GM21447 (cell line): Measurements from ENCODE around the gene TMEM200B.
"Not testable (repeated sequence)": the region's sequence is repeated elsewhere in the genome, so short reads cannot be mapped to it uniquely, and the experiment has no call there.

Source experiments
- ATAC-seq: cut with Tn5 transposase; IDR thresholded peaks from one replicate; pipeline ENCODE4 v1.9.1; 2021; ENCODE audit not compliant: unreplicated experiment

TMEM200B gene

DNA sequence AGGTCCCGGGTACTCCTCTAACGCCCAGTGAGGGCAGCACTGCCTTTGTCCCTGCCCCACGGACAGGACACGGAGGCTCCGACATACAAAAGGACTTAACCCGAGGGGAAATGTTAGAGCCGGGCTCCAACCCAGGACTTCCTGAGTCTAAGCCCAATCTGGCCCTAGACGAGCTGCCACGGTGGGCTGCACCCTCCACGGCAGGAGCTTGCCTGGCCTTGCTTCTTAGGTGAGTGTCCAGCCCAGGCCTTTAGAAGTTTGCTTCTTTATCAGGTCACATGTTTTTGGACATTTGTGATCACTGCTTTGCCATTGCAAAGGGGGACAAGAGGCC is 11.0 kb upstream of the TMEM200B start:
- no peak for ATAC-seq

DNA sequence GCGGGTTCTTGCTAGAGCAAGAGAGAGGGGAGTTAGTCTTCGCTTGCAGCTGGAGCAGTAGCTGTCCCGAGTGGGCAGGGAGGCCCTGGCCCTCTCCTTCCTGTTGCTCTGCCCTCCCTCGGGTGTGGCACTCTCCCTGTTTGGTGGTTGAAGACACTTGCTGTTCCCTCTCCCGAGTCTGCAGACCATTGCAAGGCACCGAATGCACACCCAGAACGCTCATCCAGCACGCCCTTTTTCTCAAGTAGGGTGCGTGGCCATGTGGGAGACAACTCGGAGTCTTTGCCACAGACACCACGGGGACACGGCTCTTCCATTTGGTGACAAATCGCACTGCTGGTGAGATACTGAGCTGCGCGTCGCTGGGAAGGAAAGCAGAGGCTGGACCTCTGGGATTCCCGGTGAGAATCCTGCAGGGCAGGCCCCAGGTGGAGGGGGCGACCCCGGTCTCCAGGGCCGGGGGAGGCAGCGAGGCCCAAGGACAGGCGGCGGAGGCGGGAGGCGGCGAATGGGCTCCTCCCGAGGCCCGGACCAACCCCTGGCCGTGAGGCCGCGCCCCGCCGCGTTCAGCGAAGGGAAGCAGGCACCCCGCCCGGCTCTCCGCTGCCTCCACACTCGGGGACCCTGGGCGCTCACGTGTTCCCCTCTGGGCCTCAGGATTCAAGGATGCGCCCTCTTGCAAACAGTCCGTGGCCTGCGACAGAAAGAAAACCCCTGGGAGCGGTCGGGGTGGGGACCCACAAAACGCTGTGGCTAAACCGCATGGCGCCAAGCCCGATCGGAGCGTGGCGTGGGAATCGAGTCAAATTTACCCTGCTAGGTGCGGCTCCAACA is 10.4 kb upstream of the TMEM200B start:
- ATAC-seq = no peak

DNA sequence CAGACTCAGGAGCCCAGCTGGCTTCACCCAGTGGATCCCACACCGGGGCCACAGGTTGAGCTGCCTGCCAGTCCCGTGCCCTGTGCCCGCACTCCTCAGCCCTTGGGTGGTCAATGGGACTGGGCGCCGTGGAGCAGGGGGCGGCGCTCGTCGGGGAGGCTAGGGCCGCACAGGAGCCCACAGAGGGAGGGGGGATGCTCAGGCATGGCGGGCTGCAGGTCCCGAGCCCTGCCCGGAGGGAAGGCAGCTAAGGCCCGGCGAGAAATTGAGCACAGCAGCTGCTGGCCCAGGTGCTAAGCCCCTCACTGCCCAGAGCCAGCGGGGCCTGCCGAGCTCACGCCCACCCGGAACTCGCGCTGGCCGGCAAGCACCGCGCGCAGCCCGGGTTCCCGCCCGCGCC is 7.4 kb upstream of the TMEM200B start:
- ATAC-seq = not testable (repeated sequence)

DNA sequence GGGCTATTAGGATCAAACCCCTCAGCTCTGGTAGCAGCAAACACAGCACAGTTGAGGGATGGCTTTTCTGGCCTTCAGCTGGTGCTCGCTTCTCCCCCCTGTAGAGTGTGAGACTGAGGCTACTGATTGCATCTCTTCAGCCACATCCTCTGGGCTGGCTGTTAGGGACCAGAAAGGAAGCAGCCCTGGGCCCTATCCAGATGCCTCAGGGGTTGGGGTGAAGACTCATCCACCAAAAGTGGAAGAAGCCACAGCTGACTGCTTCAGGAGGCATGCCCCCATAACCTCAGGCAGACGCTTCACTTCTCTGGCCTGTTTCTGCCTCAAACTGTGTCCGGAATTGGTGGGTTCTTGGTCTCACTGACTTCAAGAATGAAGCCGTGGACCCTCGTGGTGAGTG is 6.2 kb upstream of the TMEM200B start:
- no peak for ATAC-seq

DNA sequence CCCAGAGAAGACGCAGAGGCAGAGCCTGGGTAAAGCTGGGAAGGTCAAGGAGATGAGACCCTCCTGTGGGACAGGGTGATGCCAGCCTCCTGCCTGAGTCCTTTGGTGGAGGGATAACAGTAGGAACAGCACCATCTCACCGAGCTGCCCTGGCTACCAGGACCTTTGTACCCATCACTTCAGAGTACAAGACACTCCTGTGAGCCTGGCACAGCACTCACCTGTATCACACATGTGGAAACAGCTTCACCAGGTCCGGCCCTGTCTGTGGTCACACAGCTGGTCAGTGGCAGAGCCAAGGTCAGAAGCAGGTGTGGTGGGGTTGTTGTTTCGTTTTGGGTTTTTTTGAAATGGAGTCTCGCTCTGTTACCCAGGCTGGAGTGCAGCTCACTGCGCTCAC is 5.0 kb upstream of the TMEM200B start:
- no peak for ATAC-seq

DNA sequence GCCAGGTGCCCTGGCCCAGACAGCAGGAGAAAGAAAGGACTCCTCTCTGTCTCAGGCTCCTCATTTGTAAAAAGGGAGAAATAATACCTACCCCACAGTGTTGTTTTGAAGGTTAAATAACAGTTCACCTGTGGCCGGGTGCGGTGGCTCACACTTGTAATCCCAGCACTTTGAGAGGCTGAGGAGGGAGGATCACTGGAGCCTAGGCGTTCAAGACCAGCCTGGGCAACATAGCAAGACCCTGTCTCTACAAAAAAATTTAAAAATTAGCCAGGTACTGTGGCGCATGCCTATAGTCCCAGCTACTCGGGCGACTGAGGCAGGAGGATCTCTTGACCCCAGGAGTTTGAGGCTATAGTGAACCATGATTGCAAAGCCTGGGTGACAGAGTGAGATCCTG is 2.5 kb upstream of the TMEM200B start:
- ATAC-seq = no peak

DNA sequence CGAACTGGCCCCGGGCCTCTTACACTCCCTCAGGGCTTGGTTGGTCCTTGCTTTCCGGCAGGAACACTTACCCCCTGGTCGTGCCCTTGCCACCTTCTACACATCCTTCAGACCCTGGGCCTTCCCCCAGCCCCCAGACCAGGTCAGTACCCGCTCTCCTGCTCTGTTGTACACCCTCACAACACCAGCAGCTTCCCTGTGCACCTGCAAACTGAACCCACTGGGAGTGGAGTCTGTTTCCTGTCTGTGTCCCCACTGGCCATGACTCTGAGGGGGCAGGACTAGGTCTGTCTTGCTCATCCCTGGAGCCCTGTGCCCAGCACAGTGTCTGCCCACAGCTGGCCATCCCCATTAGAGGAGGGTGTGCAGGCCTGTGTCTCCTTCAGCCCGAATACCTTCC is 2.1 kb upstream of the TMEM200B start:
- no peak for ATAC-seq

DNA sequence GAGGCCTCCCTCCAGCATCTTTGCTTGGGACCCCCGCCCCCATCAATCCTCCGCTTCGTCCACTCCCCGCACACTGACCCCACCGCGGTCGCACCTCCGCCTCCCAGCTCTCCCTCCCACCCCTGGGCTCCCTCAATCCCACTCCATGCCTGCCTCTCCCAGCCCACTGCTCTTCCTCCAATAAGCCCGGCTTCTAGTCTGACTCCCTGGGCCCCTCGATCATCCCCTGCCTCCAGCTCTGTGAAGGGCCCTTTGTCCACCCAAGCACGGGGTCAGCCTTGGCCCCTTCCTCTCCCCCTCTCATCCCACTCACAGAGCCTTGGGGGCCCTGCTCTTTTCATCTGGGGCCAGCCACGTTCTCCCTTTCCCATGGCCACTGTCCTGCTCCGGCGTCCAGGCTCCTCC is 1.5 kb upstream of the TMEM200B start:
- no peak for ATAC-seq

DNA sequence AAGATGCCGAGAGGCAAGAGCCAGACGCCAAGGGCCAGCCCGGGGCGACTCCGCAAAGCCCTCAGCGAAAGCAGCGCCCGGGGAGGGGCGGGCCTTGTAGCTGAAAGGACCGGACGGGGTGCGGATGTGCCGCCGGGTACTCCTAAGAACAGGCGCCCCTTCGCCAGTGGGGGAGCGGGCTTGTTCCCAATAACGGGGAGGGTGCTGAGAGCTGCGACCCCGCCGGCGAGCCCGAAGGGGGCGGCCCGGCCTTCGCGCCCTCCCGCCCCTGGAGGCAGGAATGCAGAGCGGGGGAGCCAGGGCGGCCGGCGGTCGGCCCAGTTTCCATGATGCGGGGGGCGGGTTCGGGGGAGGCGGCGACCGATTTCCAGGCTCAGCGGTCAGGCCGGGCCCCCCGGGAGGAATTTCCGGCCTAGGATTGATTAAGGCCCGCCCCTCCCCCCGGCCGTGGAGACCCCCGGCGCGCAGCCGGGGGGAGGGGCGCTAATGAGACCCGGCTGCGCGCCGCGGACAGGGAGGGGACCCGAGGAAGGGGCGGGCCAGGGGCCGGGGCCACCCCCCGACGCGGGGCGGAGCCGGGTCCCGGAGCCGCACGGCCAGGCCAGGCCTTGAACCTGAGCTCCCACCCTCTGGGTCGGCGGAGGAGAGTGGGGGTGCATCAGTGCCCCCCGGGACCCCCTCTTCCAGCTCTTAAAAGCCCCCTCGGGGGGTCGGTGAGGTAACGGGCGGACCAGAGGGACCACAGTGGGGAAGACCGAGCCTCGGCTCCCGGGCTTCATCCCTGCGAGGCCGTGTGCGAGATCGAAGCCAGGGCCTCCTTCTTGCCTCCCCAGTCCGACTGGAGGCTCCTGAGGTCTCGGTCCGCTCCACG is 898 bp upstream of the TMEM200B start:
- no peak for ATAC-seq

DNA sequence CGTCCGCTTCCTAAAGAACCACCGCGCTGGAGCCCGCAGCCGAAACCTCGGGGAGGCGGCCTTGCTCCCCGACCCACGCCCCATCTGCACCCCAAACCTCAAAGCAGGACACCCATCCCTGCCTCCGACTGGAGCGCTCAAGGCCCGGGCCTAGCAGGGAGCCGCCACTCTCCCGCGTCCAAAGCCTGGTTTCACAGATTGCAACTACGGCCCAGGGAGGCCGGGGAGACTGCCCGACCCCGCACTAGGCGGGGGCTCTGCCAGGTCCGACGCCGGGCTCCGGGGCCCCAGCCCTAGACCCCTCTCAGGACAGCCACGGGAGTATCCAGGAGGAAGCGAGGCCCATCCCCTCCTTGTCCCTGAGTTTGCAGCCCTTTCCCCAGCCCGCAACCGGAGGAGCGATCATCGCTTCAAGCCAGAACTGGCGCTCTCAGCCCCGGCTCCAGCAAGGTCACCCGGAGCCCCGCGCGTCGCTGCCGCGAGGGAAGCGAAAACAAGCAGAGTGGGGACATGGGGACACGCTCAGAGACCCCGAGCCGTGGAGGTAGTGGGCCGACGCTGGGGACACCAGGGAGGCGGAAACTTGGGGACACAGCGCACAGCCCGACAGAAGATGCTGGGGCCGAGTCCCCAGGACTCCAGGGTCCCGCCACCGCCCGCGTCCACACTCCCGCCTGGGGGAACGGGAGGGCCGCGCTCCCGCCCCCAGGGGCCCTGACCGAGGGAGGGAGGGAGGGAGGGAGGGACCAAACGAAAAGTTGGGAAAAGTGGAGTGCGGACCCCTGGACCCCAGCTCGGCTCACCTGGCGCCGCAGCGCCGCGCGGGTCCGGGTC is 433 bp downstream of the TMEM200B start:
- no peak for ATAC-seq

DNA sequence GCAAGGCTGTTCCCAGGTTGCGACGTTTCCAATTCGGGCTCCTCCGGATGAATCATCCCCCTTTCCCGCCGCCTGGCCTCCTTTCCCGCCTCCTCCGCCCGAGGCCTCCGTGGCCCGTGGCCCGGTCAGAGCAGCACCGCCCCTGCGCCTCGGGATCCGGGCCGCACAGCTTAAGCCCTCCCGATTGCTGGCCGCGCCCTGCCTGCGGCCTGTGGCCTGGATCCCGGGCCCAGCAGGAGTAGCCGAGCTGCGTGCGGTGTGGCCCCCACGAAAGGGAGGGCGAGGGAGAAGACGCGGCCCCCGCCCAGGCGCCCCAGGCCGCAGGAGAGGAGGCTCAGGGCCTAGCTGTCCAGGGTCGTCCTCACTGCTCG is 1.0 kb downstream of the TMEM200B start:
- ATAC-seq = no peak

DNA sequence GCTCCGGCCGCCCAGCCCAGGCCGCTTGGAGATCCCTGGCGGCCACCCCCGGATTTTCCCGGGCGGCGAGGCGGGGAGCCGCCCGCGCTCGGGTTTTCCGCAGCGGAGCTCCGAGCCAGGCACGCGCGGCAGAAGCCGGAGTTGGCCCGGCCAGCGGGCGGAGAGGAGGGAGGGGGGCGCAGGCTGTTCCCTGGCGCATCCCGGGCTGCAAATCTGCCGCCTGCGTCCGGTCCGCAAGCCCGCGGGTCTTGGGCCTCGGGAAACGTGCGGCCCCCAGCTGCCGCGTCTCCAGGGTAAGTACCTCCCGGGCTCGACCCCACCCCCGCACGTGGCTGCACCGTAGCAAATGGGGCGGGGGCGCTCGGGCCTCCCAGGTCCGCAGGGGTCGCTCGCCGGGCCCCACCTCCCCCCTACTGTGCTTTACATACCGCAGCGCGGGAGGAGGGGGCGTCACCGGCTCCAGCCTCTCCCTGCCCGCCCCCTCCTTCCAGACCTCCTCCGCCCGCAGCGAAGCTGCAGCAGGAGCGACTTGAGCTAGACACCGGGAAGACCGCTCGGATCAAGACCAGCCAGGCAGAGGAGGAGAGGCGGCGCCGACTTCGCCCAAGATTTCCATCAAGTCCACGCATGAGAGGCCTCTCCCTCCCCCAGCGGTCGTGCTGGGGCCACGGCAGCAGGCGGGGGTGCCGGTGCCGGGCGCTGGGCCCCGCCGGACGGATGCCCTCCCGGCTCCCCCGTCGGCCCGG is 1.6 kb downstream of the TMEM200B start:
- no peak for ATAC-seq

DNA sequence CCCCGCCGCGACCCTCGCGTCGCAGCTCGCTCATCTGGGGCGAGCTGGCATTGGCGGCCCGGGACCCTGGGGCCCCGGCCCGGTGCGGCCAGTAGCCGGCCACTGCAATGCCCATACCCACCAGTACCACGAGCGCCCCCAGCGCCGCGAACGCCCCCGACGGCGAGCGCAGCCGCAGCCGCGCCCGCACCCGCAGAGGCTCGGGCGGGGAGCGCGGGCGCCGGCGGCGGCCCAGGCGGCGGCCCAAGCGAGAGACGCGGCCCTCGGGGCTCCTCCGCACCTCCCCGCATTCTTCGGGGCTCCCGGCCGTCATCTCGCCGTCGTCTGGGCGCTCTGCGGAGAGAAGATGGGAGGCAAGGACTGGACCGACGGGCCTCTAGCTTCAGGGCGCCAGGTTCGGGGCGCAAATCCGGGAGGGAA is 2.2 kb downstream of the TMEM200B start:
- no peak for ATAC-seq

DNA sequence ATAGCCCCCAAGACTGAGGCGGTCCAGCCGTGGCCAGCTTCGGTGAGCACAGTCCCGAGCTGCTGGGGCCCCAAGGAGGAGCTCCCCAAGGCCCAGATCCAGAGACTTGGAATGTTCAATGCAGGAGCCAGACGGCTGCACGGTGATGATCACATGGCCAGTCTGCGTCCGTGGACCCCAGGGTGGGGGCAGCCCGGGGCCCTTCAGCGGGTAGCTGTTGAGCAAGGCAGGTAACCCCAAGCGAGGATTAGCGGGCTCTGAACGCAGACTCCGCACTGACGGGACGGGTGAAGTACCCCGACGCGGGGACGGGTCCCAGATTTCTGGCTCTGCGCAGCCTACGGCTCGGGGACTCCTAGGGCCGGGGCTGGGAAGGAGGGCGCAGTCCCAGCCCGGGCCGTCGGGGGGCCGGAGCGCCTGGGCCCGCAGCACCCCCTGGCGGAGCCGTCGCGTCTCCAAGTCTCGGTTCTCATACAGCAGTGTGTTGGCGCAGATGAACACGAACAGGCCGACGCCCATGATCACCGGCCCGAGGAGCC is 2.7 kb downstream of the TMEM200B start:
- ATAC-seq = no peak

DNA sequence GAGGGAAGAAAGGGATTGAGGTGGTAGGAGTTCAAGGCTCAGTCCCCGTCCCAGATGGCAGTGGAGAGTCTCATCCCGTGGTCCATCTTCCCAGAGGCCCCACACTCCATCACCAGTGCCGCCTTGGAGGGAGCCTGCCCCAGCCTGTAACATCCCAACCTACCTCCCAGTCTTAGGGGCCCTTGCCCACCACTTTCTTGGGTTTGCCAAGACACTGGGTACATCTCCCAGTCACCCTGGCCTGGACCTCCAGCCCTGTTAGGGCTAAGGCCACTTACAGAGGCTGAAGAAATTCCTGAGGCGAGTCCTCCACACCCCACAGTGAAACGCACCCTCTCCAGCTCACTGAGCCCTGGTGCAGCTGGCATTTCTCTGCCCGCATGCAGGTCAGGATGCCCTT is 3.3 kb downstream of the TMEM200B start:
- ATAC-seq = no peak

DNA sequence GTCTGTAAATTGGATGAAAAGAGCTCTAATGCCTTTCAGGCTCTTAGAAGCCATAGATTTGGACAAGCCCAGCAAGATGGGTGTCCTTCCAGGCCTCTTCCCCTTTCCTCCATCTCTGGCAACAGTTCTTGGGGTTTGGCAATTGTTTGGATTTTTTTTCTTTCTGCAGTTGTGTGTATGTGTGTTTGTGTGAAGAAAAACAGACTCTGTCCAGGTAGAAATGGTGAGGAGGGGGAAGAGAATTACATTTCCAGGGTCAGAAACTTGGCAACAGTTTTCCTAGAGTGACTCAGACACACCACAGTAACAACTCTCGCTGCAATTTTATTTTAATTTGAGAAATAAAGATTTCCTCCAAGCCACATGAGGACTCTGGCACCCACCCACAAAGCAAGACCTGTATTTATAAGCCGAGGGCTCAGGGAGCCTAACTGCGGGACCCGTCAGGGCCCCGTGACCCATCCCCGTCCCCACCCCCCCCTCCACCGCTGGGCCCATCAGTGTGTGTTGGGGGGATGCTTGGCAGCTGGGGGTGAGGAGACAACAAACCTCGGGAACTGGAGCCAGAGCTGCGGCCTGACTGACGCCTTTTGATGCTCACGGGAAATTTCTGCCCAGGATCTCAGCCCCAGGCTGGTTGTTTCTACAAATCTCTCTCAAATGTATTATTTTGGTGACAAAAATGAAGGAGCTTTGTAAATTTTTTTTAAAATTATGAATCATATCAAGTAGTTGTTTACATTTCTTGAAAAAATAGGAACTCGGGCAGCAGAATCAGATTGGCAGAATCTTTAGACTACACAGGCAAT is 4.4 kb downstream of the TMEM200B start:
- no peak for ATAC-seq

DNA sequence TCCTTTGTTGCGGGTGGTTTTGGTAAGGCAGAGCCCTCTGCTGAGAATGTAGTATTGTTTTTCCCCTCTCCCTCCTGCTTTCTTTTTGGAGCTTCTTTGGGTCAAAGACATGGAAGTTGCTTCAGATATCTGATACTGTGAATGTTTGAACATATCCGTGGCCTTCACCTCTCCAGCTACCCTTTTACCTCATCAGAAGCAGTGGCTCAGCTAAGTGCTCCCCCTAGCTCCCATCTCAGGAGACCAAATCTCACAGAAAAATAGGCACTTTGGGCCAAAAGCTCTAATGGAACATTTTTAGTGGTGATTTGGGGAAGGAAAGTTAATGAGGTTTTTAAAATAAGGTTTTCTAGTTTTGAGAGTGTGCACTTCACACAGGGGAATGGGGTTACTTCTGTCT is 6.3 kb downstream of the TMEM200B start:
- no peak for ATAC-seq

DNA sequence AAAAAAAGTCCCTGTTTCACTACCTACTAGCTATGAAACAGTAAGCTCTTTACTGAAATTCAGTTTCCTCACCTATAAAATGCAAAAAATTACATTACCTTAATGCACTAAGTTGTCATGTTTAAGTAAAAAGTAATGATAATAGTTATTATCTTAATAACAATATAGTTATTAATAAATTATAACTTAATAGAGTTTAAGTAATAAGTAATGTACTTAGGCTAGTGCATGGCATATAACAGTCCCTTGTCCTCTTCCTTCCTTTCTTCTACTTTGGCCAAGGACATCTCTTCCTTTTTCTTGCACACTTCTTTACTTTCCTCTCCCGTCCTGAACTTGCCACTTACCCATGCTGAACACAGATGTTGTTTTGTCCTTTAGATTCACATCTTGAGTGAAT is 9.0 kb downstream of the TMEM200B start:
- ATAC-seq = no peak

DNA sequence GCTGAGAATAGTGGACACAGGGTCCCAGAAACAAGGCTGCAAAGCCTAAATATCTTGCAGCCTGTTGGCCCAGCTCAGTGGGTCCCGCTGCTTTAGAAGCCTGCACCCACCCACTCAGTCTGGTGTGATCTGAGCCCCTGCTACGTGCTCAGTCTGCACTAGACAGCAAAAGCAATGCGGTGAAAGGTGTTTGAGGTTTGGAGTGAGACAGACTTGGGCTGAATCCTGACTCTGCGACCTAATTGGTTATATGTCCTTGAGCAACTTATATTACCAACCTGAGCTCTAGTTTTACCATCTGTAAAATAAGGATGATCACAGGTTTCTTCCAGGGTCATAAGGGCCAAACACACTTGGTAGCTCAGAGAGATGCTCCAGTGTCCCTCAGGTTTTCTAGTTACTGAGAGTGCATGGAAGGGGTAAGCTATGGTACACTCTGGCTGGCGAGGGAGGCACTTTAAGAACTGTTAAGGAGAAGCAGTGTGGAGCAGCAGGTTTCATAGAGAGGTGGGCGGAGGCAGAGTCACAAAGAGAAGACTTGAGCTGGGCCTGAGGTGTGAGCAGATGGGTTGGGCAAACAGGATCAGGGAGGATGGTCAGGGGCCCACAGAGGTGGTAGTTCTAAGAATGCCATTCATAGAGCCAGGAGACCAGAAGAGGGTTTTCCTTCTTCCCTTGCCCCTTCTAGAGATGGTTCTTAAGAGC is 10.1 kb downstream of the TMEM200B start:
- ATAC-seq = no peak
